Left cardiac atrium (tissue), 4 donors: ENCODE data around the gene DAP. TPM values are rescaled to one million over a fixed set of nuclear protein-coding genes. Genes with fewer than 3 reads are reported as not detected.

ENCODE experiments used
- ATAC-seq, 2 donors: fragments of 200-7000 bp; cut with Tn5 transposase; one replicate each; pipeline ENCODE4 v1.9.1; 2020; ENCODE audit warnings: mild to moderate bottlenecking in 2 of 2, moderate library complexity in 2 of 2
- DNase-seq: peaks from one replicate; pipeline ENCODE4 v3.0.0-alpha.2; 2020
- intact Hi-C, 2 donors: fragments of 100-400 bp; cut with DNase I; formaldehyde crosslinking; loops; one replicate each; pipeline versions ENCODE4 v1.14.1 to v1.15.1; 2022 to 2023
- total RNA-seq, 2 donors: library from RNA; stranded (reverse); fragmentation: NEBNext Ultra II Directional; extraction: Animal tissue kit (Norgen Biotek cat#: 25700); gene quantifications; one replicate each; pipeline ENCODE4 v1.2.1, GENCODE V29; 2021
- donor health status: DM: no; HTN: yes; CAD: no.
- donor health status: DM: no; HTN: yes; CAD: no; lungs with severe emphysema.
- donor health status: DM: yes; HTN: yes; CAD: no.
- donor health status: Dilated cardiomyopathy.

Gene DAP
- total RNA-seq, 2 donors from 2014 or later: 44.6 to 66.9 TPM

GRCh38 chr5:10681731-10682679, 79.0 kb downstream of the DAP start:
- no peak for DNase-seq
- ATAC-seq: no peak
- intact Hi-C loops: no loop called here

- DNase-seq (no peak), ATAC-seq (no peak)
- intact Hi-C loops: no loop called here
Measured at GRCh38 chr5:10680876-10681481, 80.1 kb downstream of the DAP start.

- no peak for DNase-seq
- peak in 1 of 2 donors; percentile 17 for ATAC-seq
- intact Hi-C loops: no loop called here
Measured at GRCh38 chr5:10679336-10679988, 81.6 kb downstream of the DAP start.

GRCh38 chr5:10678244-10678643, 82.8 kb downstream of the DAP start:
- intact Hi-C loops: no loop called here
- DNase-seq (no peak), ATAC-seq (no peak)

GRCh38 chr5:10677533-10677932, 83.5 kb downstream of the DAP start:
- ATAC-seq (no peak), DNase-seq (no peak)
- intact Hi-C loops: no loop called here

GRCh38 chr5:10676946-10677345, 84.1 kb downstream of the DAP start:
- DNase-seq (no peak), ATAC-seq (no peak)
- intact Hi-C loops: no loop called here

GRCh38 chr5:10676224-10676623, 84.8 kb downstream of the DAP start:
- DNase-seq (no peak), ATAC-seq (no peak)
- intact Hi-C loops: no loop called here

GRCh38 chr5:10675177-10675700, 85.8 kb downstream of the DAP start:
- ATAC-seq: no peak
- intact Hi-C loops: no loop called here

GRCh38 chr5:10674582-10674981, 86.5 kb downstream of the DAP start:
- DNase-seq (no peak), ATAC-seq (peak in 1 of 2 donors; percentile 13)
- intact Hi-C loops: no loop called here

More at GRCh38 chr5:10675177-10675700, 85.8 kb downstream of the DAP start:
- DNase-seq: no peak

GRCh38 chr5:10674096-10674495, 86.9 kb downstream of the DAP start:
- DNase-seq (no peak), ATAC-seq (peak in 1 of 2 donors; percentile 26)
- intact Hi-C loops: no loop called here

- intact Hi-C loops: no loop called here
- ATAC-seq: no peak
- DNase-seq: no peak
Measured at GRCh38 chr5:10673407-10673806, 87.6 kb downstream of the DAP start.

GRCh38 chr5:10673017-10673389, 88.0 kb downstream of the DAP start:
- ATAC-seq: no peak
- no peak for DNase-seq
- intact Hi-C loops: no loop called here

- DNase-seq: no peak
- intact Hi-C loops: no loop called here
- ATAC-seq: no peak
Measured at GRCh38 chr5:10672146-10673016, 88.7 kb downstream of the DAP start.

GRCh38 chr5:10671041-10672008, 89.7 kb downstream of the DAP start:
- intact Hi-C loops: no loop called here
- no peak for ATAC-seq

GRCh38 chr5:10669983-10670382, 91.1 kb downstream of the DAP start:
- ATAC-seq: no peak
- intact Hi-C loops: no loop called here
- DNase-seq: no peak

More at GRCh38 chr5:10671041-10672008, 89.7 kb downstream of the DAP start:
- no peak for DNase-seq

GRCh38 chr5:10668697-10669096, 92.3 kb downstream of the DAP start:
- no peak for DNase-seq
- intact Hi-C loops: no loop called here
- ATAC-seq: no peak

- no peak for DNase-seq
- ATAC-seq: no peak
- intact Hi-C loops: no loop called here
Measured at GRCh38 chr5:10667431-10668057, 93.5 kb downstream of the DAP start.
